Endothelial cell of umbilical vein (primary cell): ENCODE measurements around the gene MAL.

Source experiments
- EZH2 ChIP-seq: IDR thresholded peaks from 2 replicates; pipeline ENCODE4 v1.6.1; 2012; ENCODE audit warnings: borderline replicate concordance, low read depth, mild to moderate bottlenecking, moderate library complexity, low read length, inconsistent platforms; ENCODE audit not compliant: severe bottlenecking
- JUN ChIP-seq: IDR thresholded peaks from 2 replicates; pipeline ENCODE4 v1.6.1; 2011; ENCODE audit warnings: borderline replicate concordance, low read depth; ENCODE audit not compliant: insufficient read length, insufficient read depth
- POLR2A ChIP-seq: IDR thresholded peaks from 2 replicates; pipeline ENCODE4 v1.6.1; 2012; ENCODE audit warnings: low read depth, mild to moderate bottlenecking, control low read depth, low read length
- POLR2AphosphoS5 ChIP-seq: IDR thresholded peaks from 2 replicates; pipeline ENCODE4 v1.6.1; 2012; ENCODE audit warnings: low read depth, mild to moderate bottlenecking, control low read depth, low read length, moderate library complexity; ENCODE audit not compliant: insufficient read depth
- TF ChIP-seq, protein P1 (sequence below), 2 donors: IDR thresholded peaks; 1 replicate in 1 of 2; 2 replicates in 1 of 2; pipeline ENCODE4 v1.5.1; 2011; ENCODE audit warnings: low read length in 2 of 2, mild to moderate bottlenecking in 2 of 2, moderate library complexity in 2 of 2, control low read depth in 1 of 2, inconsistent platforms in 1 of 2, low read depth in 1 of 2; ENCODE audit not compliant: insufficient read depth in 1 of 2; ENCODE audit errors: extremely low read depth in 1 of 2
- TF ChIP-seq, protein P2 (sequence below): IDR thresholded peaks from 2 replicates; pipeline ENCODE4 v1.6.1; 2011; ENCODE audit not compliant: insufficient read depth, insufficient read length

GRCh38 chr2:94980406-94980805, 45.1 kb upstream of the MAL start:
- TF ChIP-seq, protein P1, sequence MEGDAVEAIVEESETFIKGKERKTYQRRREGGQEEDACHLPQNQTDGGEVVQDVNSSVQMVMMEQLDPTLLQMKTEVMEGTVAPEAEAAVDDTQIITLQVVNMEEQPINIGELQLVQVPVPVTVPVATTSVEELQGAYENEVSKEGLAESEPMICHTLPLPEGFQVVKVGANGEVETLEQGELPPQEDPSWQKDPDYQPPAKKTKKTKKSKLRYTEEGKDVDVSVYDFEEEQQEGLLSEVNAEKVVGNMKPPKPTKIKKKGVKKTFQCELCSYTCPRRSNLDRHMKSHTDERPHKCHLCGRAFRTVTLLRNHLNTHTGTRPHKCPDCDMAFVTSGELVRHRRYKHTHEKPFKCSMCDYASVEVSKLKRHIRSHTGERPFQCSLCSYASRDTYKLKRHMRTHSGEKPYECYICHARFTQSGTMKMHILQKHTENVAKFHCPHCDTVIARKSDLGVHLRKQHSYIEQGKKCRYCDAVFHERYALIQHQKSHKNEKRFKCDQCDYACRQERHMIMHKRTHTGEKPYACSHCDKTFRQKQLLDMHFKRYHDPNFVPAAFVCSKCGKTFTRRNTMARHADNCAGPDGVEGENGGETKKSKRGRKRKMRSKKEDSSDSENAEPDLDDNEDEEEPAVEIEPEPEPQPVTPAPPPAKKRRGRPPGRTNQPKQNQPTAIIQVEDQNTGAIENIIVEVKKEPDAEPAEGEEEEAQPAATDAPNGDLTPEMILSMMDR (IDR thresholded peaks at IDR 0.05; ENCODE audit: extremely low read depth in 1 of 2, insufficient read depth in 1 of 2, low read depth in 1 of 2, low read length in 2 of 2): no peak
- no peak for TF ChIP-seq JUN
- no peak for TF ChIP-seq EZH2
- no peak for TF ChIP-seq POLR2A
- TF ChIP-seq POLR2AphosphoS5: no peak
- TF ChIP-seq, protein P2, sequence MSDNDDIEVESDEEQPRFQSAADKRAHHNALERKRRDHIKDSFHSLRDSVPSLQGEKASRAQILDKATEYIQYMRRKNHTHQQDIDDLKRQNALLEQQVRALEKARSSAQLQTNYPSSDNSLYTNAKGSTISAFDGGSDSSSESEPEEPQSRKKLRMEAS: no peak
